RWPE1 (cell line): ENCODE measurements around the gene VTI1A.
A peak's percentile ranks its signal among the peaks of the same experiment; 100 is the strongest.

ENCODE experiments used
- CTCF ChIA-PET: fragments of 350-600 bp; sonication (Branson Sonifier 250); formaldehyde crosslinking; extraction: SDS; loops from one replicate; lab custom pipeline; 2021; lab: Yijun Ruan, JAX
- POLR2A ChIA-PET: fragments of 400-600 bp; formaldehyde crosslinking; extraction: SDS; loops from one replicate; lab custom pipeline; 2020; ENCODE audit warnings: antibody characterized with exemption; ENCODE audit not compliant: low non-redundant PET; lab: Yijun Ruan, JAX
- DNase-seq: peaks from one replicate; pipeline ENCODE4 v3.0.0; 2012; ENCODE audit warnings: low spot score
- H3K27ac ChIP-seq: fragments of 450-650 bp; 2 replicates; pipeline ENCODE4 v1.5.1; 2017
- TF ChIP-seq, protein P1 (sequence below): fragments of 450-650 bp; conservative IDR thresholded peaks from 2 replicates; pipeline ENCODE4 v1.5.1; 2017; ENCODE audit warnings: low read depth, mild to moderate bottlenecking

VTI1A gene

GRCh38 chr10:112562809-112563663 is 116.0 kb downstream of the VTI1A start:
- CTCF ChIA-PET, result no interaction called here
- DNase-seq, result no peak
- TF ChIP-seq, protein P1, sequence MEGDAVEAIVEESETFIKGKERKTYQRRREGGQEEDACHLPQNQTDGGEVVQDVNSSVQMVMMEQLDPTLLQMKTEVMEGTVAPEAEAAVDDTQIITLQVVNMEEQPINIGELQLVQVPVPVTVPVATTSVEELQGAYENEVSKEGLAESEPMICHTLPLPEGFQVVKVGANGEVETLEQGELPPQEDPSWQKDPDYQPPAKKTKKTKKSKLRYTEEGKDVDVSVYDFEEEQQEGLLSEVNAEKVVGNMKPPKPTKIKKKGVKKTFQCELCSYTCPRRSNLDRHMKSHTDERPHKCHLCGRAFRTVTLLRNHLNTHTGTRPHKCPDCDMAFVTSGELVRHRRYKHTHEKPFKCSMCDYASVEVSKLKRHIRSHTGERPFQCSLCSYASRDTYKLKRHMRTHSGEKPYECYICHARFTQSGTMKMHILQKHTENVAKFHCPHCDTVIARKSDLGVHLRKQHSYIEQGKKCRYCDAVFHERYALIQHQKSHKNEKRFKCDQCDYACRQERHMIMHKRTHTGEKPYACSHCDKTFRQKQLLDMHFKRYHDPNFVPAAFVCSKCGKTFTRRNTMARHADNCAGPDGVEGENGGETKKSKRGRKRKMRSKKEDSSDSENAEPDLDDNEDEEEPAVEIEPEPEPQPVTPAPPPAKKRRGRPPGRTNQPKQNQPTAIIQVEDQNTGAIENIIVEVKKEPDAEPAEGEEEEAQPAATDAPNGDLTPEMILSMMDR, result no peak
- POLR2A ChIA-PET, result no interaction called here
- no peak overlapping the region for H3K27ac ChIP-seq

- DNase-seq, result no peak
- no peak overlapping the region for H3K27ac ChIP-seq
- ChIA-PET POLR2A (no interaction called here), CTCF (interaction anchor here (0.7 kb wide), 1 partner anchor 9 kb away, joined by 3 read pairs; no protein-coding TSS in a partner anchor)
- TF ChIP-seq, protein P1, result no peak
These were observed 117.3 kb downstream of the VTI1A start for GRCh38 chr10:112564337-112564736.

- CTCF ChIA-PET, result interaction anchor here (0.7 kb wide), 1 partner anchor 42 kb away, joined by 3 read pairs; no protein-coding TSS in a partner anchor
- peak; percentile 54 for DNase-seq
- no peak overlapping the region for H3K27ac ChIP-seq
- POLR2A ChIA-PET, result no interaction called here
- TF ChIP-seq, protein P1, result peak; percentile 76
These were observed 118.5 kb downstream of the VTI1A start for GRCh38 chr10:112565434-112566053.

DNA sequence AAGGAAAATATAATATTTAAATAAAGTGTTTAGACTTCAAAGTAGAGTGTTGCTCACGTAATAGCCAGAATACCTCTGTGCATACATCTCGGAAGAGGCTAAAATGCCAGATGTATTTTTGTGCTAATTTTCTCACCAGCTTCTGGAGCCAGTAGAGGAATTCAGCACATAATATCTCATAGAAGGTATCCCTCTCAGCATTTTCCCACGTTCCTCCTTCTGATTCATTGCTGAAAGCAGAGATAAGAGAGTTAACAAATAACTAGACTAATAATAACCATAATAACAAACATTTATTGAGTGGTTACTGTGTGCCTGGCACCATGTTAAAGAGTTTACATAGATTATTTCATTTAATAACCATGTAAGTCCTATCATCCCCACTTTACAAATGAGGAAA is 123.6 kb downstream of the VTI1A start:
- CTCF ChIA-PET, result interaction anchor here (0.5 to 0.7 kb wide), 2 partner anchors 262 to 779 kb away, joined by 3 to 5 read pairs; no protein-coding TSS in a partner anchor
- H3K27ac ChIP-seq, result no peak overlapping the region
- DNase-seq, result no peak
- TF ChIP-seq, protein P1, result no peak
- POLR2A ChIA-PET, result no interaction called here

DNA sequence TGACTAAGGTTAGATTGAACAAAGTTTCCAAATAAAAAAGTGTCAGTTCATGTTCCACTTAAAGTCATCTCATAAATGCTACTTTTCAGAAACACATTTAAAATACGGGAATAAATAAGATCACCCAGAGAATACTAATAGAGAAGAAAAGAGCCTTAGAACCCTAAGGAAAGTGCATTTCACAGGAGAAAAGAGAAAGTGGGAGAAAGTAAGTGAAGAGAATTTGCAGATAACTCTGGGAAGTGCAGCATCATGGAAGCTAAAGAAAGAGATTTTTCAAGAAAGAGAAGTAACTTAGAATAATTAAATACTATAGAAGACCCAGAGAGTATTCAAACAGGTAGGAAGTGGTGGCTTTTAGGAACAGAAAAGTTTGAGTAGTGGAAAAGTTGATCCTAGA is 132.6 kb downstream of the VTI1A start:
- CTCF ChIA-PET, result interaction anchor here (0.5 kb wide), 1 partner anchor 752 kb away, joined by 3 read pairs; no protein-coding TSS in a partner anchor

GRCh38 chr10:112580267-112580666 is 133.3 kb downstream of the VTI1A start:
- ChIA-PET POLR2A (no interaction called here), CTCF (no interaction called here)
- TF ChIP-seq, protein P1, result no peak
- DNase-seq, result no peak
- H3K27ac ChIP-seq, result no peak overlapping the region

More for the DNA sequence above, 132.6 kb downstream of the VTI1A start:
- H3K27ac ChIP-seq, result no peak overlapping the region
- TF ChIP-seq, protein P1, result no peak
- DNase-seq, result no peak
- POLR2A ChIA-PET, result no interaction called here
